HG02678 (cell line): Measurements from ENCODE around the gene MVK.

Experiments
- ATAC-seq: cut with Tn5 transposase; IDR thresholded peaks from one replicate; pipeline ENCODE4 v1.9.1; 2021; ENCODE audit warnings: mild to moderate bottlenecking, moderate library complexity; ENCODE audit not compliant: unreplicated experiment

The MVK gene

GRCh38 chr12:109544955-109545531 lies 28.6 kb upstream of the MVK start:
- no peak for ATAC-seq

- no peak for ATAC-seq
These were observed 27.8 kb upstream of the MVK start for GRCh38 chr12:109545826-109546225.

GRCh38 chr12:109547286-109547685 lies 26.3 kb upstream of the MVK start:
- no peak for ATAC-seq

GRCh38 chr12:109548258-109548657 lies 25.3 kb upstream of the MVK start:
- no peak for ATAC-seq

- ATAC-seq, result no peak
These were observed 23.9 kb upstream of the MVK start for GRCh38 chr12:109549613-109550270.

GRCh38 chr12:109550281-109550680 lies 23.3 kb upstream of the MVK start:
- no peak for ATAC-seq

GRCh38 chr12:109551108-109551507 lies 22.5 kb upstream of the MVK start:
- no peak for ATAC-seq

GRCh38 chr12:109552971-109553370 lies 20.6 kb upstream of the MVK start:
- no peak for ATAC-seq

- ATAC-seq, result no peak
These were observed 20.1 kb upstream of the MVK start for GRCh38 chr12:109553483-109553882.

- no peak for ATAC-seq
These were observed 19.6 kb upstream of the MVK start for GRCh38 chr12:109553906-109554500.

GRCh38 chr12:109554761-109555160 lies 18.8 kb upstream of the MVK start:
- ATAC-seq, result no peak

- ATAC-seq, result no peak
These were observed 17.9 kb upstream of the MVK start for GRCh38 chr12:109555431-109556315.

GRCh38 chr12:109557200-109557599 lies 16.4 kb upstream of the MVK start:
- no peak for ATAC-seq

- no peak for ATAC-seq
These were observed 15.8 kb upstream of the MVK start for GRCh38 chr12:109557805-109558204.

- no peak for ATAC-seq
These were observed 15.0 kb upstream of the MVK start for GRCh38 chr12:109558374-109559199.

- ATAC-seq, result no peak
These were observed 14.4 kb upstream of the MVK start for GRCh38 chr12:109559200-109559505.

- no peak for ATAC-seq
These were observed 14.0 kb upstream of the MVK start for GRCh38 chr12:109559601-109560000.

GRCh38 chr12:109560867-109561710 lies 12.5 kb upstream of the MVK start:
- ATAC-seq, result no peak

GRCh38 chr12:109561711-109562030 lies 11.9 kb upstream of the MVK start:
- no peak for ATAC-seq

GRCh38 chr12:109562871-109563270 lies 10.7 kb upstream of the MVK start:
- no peak for ATAC-seq
